Neural crest cell (in vitro differentiated cells): Measurements from ENCODE around the gene FOXP3. TPM values are rescaled to one million over a fixed set of nuclear protein-coding genes. Genes with fewer than 3 reads are reported as not detected.

Experiments
- DNase-seq: peaks from one replicate; pipeline ENCODE4 v3.0.0; 2021; ENCODE audit warnings: low read depth, mixed read lengths, low spot score
- H3K27ac Mint-ChIP-seq: one replicate; pipeline ENCODE4 v1.8.0; 2021; ENCODE audit warnings: mild to moderate bottlenecking, mixed read lengths; ENCODE audit not compliant: unreplicated experiment
- H3K27me3 Mint-ChIP-seq: 2 replicates; pipeline ENCODE4 v1.8.0; 2021; ENCODE audit warnings: low read depth, mild to moderate bottlenecking, mixed read lengths
- H3K36me3 Mint-ChIP-seq: 2 replicates; pipeline ENCODE4 v1.8.0; 2021; ENCODE audit warnings: low read depth, mild to moderate bottlenecking, mixed read lengths
- H3K4me1 Mint-ChIP-seq: 2 replicates; pipeline ENCODE4 v1.8.0; 2021; ENCODE audit warnings: mixed read lengths
- H3K4me3 Mint-ChIP-seq: one replicate; pipeline ENCODE4 v1.8.0; 2021; ENCODE audit warnings: mild to moderate bottlenecking, mixed read lengths
- H3K9me3 Mint-ChIP-seq: 2 replicates; pipeline ENCODE4 v1.8.0; 2021; ENCODE audit warnings: mixed read lengths
- total RNA-seq: library from RNA; stranded (reverse); gene quantifications from 2 replicates; pipeline ENCODE4 v1.2.1, GENCODE V29; 2021
- TF ChIP-seq, protein P1 (sequence below): fragments of 200-600 bp; sonication (generic); conservative IDR thresholded peaks from 2 replicates; pipeline ENCODE4 v1.5.0; 2021; ENCODE audit warnings: antibody characterized with exemption, mild to moderate bottlenecking

FOXP3 gene
- total RNA-seq, 1 donor from 2014 or later = 0.26 TPM

DNA sequence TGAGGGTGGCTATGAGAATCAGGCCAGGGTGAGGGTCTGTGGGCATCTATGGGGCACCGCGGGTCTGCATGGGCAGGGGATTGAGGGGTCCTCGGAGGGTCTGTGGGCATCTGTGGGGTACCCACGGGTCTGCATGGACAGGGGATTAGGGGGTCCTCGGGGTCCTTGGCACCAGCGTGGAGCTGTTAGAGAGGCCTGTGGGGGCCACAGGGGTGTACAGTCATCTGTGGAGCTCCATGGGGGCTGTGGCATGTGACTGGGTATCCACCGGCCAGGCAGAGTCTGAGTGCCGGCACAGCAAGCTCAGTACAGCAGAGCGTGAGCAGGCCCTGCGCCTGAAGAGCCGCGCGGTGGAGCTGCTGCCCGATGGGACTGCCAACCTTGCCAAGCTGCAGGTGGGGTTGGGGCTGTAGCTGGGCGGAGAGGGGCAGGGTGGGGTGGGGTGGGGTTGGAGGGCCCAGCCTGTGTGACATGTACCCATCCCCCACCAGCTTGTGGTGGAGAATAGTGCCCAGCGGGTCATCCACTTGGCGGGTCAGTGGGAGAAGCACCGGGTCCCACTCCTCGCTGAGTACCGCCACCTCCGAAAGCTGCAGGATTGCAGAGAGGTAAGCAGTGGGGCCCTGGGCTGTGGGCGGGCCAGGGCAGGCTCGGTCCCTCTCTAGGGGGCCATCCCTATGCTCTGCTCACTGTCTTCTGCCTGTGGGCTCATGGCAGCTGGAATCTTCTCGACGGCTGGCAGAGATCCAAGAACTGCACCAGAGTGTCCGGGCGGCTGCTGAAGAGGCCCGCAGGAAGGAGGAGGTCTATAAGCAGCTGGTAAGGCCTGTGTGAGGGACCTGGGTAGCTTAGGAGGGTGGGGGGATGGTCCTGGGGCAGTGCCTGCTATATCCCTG is 16.3 kb downstream of the FOXP3 start:
- TF ChIP-seq, protein P1, sequence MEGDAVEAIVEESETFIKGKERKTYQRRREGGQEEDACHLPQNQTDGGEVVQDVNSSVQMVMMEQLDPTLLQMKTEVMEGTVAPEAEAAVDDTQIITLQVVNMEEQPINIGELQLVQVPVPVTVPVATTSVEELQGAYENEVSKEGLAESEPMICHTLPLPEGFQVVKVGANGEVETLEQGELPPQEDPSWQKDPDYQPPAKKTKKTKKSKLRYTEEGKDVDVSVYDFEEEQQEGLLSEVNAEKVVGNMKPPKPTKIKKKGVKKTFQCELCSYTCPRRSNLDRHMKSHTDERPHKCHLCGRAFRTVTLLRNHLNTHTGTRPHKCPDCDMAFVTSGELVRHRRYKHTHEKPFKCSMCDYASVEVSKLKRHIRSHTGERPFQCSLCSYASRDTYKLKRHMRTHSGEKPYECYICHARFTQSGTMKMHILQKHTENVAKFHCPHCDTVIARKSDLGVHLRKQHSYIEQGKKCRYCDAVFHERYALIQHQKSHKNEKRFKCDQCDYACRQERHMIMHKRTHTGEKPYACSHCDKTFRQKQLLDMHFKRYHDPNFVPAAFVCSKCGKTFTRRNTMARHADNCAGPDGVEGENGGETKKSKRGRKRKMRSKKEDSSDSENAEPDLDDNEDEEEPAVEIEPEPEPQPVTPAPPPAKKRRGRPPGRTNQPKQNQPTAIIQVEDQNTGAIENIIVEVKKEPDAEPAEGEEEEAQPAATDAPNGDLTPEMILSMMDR = no peak
- H3K27ac Mint-ChIP-seq = no peak overlapping the region
- H3K4me3 Mint-ChIP-seq = no peak overlapping the region
- no peaks in the 10 kb centered on the region for H3K9me3 Mint-ChIP-seq
- no peaks in the 10 kb centered on the region for H3K4me1 Mint-ChIP-seq
- H3K27me3 Mint-ChIP-seq = no peaks in the 10 kb centered on the region
- peaks cover 9% of the 10 kb centered on the region for H3K36me3 Mint-ChIP-seq
- DNase-seq = no peak

DNA sequence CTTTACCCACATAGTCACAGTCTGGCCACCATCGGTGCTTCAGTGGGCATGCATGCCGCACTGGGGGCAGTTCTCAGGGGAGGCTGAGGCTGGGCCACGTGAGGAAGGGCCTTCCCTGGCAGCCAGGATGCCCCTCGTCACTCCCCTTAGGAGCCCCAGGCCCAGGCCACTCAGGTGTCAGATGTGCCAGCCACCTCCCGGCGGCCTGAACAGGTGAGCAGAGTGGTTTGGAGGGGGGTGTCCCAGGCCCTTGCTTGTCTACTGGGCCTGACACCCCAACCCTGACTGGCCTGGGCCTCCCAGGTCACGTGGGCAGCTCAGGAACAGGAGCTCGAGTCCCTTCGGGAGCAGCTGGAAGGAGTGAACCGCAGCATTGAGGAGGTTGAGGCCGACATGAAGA is 17.2 kb downstream of the FOXP3 start:
- Mint-ChIP-seq H3K4me1 (no peaks in the 10 kb centered on the region), H3K27me3 (no peaks in the 10 kb centered on the region), H3K27ac (no peak overlapping the region), H3K9me3 (no peaks in the 10 kb centered on the region), H3K4me3 (no peak overlapping the region), H3K36me3 (peaks cover 8% of the 10 kb centered on the region)
- DNase-seq = no peak
- TF ChIP-seq, protein P1 = no peak

DNA sequence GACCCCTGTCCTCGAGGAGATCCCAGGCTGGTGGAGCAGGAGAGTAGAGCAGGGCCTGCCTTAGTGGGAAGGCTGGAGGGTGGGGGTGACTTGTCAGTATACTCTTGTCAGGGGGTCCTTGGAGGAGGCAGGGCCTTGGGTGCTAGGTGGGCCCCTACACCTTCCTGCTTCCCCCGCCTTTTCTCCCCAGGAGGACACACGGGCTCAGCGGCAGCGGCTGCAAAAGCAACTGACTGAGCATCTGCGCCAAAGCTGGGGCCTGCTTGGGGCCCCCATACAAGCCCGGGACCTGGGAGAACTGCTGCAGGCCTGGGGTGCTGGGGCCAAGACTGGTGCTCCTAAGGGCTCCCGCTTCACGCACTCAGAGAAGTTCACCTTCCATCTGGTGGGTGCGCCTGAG is 18.0 kb downstream of the FOXP3 start:
- Mint-ChIP-seq H3K27me3 (no peaks in the 10 kb centered on the region), H3K36me3 (peaks cover 6% of the 10 kb centered on the region), H3K4me3 (no peak overlapping the region), H3K27ac (no peak overlapping the region), H3K4me1 (no peaks in the 10 kb centered on the region), H3K9me3 (no peaks in the 10 kb centered on the region)
- no peak for DNase-seq
- TF ChIP-seq, protein P1 = no peak

DNA sequence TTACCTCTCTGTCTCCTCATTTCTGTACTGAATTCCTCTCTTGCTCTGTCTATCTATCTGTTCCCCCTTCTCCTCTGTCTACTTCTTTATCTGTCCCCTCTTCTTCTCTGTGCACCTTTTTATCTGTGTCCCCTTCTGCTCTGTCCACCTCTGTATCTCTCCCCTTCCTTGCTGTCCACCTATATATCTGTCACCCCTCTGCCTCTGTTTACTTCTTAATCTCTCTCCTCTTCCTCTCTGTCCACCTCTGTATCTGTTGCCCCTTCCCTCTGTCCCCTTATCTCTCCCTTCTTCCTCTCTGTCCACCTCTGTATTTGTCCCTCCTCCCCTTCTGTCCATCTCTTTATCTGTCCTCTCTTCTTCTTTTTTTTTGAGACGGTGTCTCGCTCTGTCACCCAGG is 20.3 kb downstream of the FOXP3 start:
- Mint-ChIP-seq H3K4me3 (no peak overlapping the region), H3K9me3 (no peaks in the 10 kb centered on the region), H3K4me1 (no peaks in the 10 kb centered on the region), H3K36me3 (peaks cover 3% of the 10 kb centered on the region), H3K27me3 (no peaks in the 10 kb centered on the region), H3K27ac (no peak overlapping the region)
- TF ChIP-seq, protein P1 = no peak
- no peak for DNase-seq

DNA sequence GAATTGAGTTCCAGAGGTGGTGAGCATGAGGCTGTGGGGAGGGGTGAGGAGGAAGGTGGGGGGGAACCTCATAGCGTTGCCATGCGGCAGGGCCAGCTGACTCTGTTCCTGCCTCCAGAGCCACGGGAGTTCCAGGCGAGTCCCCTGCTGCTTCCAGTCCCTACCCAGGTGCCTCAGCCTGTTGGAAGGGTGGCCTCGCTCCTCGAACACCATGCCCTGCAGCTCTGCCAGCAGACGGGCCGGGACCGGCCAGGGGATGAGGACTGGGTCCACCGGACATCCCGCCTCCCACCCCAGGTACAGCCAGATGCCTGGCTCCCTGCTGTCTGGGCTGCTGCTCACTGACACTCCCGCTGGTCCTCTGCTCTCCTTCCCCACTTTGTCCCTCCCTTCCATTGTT is 21.3 kb downstream of the FOXP3 start:
- no peak overlapping the region for H3K27ac Mint-ChIP-seq
- no peak overlapping the region for H3K4me3 Mint-ChIP-seq
- TF ChIP-seq, protein P1 = no peak
- H3K9me3 Mint-ChIP-seq = no peaks in the 10 kb centered on the region
- no peaks in the 10 kb centered on the region for H3K4me1 Mint-ChIP-seq
- H3K36me3 Mint-ChIP-seq = peaks cover 3% of the 10 kb centered on the region
- no peaks in the 10 kb centered on the region for H3K27me3 Mint-ChIP-seq
- no peak for DNase-seq
